HG03095 (cell line): Measurements from ENCODE around the gene LMOD1.
"Not testable (repeated sequence)": the region's sequence is repeated elsewhere in the genome, so short reads cannot be mapped to it uniquely, and the experiment has no call there.

Experiments used
- ATAC-seq: cut with Tn5 transposase; IDR thresholded peaks from one replicate; pipeline ENCODE4 v1.9.1; 2021; ENCODE audit warnings: moderate library complexity; ENCODE audit not compliant: unreplicated experiment

Gene LMOD1

DNA sequence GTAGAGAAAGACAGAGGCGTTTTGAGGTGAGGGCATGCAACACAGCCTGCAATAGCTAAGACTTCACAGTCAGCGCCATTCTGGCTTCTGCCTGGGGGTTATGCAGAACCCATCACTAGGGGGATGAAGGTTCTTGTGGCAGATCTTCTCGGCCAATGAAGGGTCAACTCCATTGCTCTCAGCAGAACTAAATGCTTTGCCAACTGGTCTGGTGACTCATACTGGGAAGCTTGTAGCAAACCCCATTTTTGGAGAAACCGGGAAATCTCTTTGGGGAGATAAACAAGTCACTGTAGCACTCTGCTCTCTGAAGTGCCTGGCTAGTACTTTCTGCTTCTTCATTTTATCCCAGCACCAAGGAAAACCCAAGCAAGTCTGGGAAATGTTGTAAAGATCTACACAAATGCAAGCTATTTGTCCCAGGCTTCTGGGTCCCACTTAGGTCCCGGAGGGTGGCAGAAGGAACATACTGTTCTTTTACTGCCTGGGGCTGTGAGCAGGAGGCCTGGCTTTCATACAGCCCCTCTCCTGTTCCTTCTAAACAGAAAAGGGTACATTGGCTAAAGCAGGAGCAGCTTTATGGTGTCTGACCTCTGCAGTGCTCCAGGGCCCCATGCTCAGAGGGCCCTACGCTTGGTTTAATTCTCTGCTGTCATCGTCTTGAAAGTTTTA lies 28.9 kb downstream of the LMOD1 start:
- ATAC-seq = no peak

DNA sequence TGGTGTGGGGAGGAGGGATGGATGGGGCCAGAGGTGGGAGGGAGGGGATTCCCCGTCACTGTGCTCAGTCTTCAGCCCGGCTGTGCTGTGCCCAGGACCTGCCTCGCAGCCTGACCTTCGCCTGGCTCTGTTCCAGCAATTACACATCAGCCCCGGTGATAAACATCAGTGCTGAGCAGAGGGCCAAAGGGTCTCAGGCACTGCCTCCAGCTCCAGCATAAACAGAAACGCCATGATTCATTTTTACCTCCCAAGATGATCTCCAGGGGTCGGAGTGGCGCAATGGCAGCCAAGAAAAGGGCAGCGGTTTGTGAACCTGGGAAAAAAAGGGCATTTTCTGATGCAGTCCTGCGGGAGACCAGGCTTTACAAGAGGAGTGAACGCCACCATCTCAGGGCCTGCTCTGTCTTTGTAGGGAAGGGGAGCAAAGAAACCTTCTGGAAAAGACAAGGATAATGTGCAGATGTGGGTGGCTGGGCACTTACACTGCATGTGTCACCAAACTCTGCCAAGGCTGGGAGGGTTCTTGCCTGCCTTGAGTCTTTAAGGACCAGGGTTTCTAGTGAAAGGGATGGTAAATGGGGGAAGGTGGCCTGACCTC lies 29.6 kb downstream of the LMOD1 start:
- ATAC-seq = no peak

DNA sequence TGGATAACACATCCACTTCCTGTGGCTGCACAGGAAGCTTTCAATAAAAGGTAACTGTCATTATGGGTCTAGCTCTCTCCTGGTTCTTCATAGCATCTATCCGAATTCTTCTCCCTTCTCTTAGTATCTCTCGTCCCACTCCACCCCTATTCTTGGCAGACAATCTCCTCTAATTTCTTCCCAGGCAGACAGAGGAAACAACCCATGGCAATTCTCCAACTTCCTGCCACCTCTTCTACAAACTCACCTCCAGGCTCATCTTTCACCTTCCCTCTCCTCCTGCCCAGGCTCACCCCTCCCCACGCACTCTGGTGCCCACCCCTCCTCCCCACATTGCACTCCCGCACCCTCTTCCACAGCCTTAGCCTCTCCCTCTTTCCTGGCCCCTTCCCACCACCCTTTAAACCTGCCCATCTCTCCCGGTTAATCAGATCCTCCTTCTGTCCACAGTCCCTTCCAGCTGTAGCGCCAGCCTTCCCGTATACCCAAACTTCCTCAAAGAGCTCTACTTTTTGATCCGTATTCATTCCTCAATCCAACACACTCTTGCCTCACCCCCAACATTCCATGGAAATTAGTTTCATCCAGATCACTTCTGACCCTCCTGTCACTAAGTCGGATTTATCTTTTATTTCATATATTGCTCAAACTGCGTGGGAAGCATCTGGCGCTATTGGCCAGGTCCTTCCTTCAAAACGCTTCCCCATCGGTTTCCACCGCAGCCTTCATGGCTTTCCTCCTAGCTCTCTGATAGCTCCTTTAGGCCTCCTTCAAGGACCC lies 31.7 kb downstream of the LMOD1 start:
- no peak for ATAC-seq

DNA sequence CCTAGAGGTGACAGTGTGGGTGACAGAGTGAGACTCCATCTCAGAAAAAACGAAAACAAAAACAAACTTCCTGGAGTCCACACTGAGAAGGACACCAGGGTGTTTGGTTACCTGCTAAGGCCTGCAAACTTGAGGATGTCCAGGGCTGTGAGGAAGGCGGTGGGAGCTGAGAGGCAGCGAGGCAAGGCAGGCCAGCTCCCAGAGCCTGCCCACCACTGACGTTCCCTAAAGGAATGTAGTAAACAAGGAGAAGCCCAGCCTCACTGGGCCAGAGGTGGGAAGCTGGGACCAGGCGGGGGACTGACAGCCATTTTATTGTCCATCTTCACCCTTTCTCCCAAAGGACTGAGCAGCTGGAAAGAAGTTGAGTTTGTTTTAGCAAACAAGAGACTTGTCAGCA lies 33.5 kb downstream of the LMOD1 start:
- ATAC-seq = no peak

DNA sequence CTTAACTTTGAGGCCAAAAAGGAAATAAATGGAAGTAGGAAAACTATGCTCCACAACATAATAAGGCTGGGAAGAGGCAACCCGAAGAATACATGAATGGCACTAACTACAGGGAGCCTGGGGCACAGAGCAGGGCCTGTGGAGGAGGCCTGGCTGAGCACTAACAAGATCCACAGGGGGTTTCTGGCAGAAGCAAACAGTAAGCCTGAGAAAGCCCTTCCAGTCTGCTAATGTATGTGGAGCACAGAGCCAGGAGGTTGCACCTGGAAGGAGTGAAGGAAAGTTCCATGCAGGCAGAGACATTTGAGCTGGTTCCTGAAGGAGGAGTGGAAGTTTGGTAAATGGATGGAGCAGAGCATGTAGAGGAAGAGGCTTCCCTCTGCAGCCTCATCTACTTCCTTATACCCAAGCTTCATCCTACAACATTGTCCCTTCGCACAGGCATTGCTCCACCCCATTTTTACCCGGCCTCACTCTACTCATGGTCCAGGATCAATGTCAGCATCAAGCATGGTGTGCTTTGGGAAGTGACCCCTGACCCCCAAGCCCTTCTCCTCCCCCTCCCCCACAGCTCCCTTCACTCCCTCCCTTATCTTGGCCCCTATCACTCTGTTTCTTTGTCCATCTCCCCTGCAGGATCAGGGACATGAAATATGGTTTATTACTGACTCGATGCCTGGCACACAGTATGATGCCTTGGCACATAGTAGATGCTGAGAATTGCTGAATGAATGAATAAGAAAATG lies 34.3 kb downstream of the LMOD1 start:
- ATAC-seq = no peak

DNA sequence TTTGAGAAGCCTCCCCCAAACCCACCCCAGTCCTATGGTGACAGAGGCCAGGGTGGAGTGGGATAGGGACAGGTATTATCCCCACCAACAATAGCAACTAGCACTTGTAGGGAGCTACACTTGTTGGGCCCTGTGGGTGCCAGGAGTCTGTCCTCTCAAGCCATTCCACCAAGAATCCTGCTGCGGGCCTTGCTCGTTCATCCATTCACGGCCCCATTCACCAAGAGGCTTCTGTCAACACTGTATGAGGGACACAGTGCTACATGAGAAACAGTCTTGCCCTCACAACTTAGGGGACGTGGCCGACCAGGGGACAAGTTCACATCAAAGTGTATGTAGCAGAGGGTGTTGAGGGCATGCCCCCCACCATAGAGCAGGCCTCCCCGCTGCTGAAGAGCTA lies 38.7 kb downstream of the LMOD1 start:
- no peak for ATAC-seq

DNA sequence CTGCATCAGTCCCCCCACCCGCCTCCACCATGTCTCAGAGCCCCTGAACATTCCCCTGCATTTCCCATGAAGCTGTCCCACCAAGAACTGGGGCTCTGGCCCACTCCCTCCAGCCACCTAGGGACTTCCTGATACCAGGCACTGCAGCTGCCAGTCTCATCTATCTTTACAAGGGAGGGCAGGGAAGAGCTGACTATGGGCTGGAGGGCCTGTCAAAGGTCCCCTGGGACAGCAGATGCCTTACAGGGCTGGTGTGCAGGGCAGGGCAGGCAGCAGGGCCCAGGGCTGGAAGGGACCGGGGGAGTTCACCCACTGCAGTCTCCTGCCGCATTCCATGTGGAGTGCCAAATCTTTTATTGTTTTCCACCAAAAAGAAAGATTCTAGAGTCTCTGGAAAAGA lies 40.0 kb downstream of the LMOD1 start:
- no peak for ATAC-seq

DNA sequence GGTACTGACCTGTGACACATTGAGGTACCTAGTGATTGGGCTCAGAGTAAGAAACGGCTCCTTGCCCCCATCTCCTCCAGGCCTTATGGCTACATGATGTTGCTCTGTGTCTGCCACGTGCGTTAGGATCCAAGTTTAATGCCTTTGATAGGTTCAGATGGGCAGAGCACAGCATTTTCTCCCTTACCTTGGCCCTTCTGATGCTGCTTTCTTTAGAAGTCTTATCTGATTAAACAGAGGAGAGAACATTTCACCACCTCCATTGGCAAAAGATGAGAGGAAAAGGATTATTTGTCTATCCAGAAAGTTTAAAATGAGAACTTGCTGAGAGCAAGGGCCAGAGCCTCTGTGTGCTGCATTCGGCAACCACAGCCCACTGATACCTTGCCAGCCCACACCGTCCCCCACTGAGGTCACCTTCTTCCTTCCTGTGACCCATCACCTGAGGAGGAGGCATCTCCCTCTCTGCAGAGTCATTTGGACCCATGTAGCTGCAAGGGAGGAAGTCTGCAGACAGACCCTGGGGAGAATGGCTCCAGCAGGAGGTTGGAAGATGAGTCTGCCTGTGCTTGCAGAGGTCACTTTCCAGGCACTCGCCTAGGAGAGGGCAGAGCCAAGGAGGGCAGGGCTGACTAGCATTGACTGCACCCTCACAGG lies 41.0 kb downstream of the LMOD1 start:
- ATAC-seq = no peak

DNA sequence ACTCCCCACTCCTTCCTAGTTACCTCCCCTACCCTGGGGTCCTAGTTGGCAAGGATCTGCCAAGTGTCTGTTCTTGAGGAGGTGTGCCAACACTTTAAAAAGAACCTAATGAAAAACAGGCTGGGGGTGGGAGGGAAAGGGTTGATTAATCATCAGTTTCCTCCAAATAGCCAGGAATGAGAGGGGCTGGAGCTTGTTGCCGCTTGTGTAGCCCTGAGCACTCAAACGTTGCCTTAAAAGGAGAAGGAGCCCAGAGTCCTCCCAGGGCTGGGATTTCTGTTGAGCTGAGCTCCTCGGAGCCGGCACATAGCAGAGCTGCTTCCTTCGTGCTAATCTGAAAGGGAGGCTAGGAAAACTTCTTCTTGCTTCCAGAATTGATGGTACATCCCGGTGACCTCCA lies 41.8 kb downstream of the LMOD1 start:
- ATAC-seq = no peak

DNA sequence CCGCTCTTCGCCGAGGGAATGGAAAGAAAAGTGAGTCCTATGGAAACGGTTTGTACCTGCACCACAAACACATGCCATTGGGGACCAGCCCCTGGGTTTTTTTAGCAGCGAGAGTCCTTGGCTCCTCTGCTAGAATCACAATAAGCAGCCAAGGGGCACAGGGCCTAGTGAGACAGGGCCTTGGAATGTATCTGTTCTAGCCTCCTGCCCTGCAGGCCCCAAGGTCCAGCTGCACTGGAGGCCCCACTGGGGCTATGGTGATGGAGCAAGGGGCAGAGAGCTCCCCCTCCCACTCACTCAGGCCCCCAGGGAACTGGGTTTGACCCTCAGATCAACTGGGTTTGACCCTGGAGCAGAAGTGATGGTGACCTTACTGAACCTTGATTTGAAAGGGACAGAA lies 43.2 kb downstream of the LMOD1 start:
- no peak for ATAC-seq

DNA sequence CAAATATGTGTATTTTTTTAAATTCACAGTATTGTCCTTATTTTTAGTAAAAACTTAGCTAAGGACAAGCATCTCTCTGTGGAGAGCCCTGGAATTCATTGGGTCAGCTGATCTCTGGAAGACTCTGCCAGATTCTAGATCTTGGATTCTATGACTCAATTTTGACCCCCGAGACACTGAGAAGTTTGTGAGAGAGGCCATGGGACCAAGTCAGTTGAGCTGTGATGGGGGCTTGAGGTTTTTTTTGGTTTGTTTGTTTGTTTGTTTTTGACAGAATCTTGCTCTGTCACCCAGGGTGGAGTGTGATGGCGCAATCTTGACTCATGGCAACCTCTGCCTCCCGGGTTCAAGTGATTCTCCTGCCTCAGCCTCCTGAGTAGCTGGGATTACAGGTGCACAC lies 44.1 kb downstream of the LMOD1 start:
- no peak for ATAC-seq

DNA sequence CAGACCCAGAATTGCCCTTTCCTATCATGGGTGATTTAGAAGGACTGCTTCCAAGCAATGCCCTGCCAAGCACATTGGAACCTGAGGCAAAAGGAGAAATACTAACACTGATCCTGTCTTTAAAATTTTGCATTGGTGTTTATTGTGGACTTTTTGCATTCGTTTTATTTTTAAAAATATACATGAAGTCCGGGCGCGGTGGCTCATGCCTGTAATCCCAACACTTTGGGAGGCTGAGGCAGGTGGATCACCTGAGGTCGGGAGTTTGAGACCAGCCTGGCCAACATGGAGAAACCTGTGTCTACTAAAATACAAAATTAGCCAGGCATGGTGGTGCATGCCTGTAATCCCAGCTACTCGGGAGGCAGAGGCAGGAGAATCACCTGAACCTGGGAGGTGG lies 45.3 kb downstream of the LMOD1 start:
- not testable (repeated sequence) for ATAC-seq

DNA sequence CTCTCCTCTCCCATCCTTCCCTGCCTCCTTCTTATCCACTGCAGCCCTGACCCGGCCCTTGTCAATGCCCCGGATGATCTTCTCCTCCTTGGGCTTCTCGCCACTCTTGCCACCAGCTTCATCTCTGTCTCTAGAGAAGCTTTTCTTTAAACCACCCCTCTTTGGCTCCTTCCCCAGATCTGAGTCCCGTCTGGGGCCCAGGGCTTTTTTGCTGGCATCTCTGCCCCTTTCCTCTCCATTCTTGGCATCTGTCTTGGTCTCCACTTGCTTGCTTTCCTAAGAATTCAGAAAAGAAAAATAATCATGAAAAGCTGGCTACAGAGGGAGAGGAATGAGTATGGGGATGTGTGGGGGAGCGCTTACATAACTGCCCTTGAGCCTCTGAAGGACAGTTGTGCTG lies 45.9 kb downstream of the LMOD1 start:
- no peak for ATAC-seq

DNA sequence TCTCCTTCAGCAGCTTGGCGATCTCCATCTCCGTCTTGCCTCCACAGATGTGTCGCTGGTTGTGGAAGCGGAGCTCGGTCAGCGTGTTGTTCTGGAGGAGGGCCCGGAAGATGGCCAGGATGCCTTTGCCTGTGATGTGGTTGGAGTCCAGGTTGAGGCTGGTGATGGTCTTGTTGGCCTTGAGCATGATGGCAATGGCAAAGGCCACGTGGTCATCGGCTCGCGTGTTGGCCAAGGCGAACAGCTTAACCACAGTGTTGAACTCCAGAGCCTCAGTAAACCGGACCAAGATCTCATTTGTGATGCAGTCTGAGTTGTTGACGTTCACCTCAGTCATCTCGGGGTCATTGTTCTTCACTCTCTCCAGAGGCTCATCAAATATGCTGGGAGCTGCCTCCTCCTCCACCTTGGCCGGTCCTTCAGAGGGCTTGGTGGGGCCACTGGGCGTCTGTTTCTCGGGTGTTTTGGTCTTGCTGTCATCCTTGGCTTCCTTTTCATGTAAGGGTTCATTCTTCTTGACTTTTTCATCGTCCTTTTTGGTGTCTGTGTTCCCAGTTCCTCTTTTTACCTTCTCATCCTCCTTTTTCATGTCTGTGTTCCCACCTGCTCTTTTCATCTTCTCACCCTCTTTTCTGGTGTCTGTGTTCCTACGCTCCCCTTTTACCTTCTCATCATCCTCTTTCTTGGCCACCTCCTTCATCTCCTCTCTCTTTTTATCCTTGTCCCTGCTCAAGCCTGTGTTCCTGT lies 46.5 kb downstream of the LMOD1 start:
- ATAC-seq = no peak

DNA sequence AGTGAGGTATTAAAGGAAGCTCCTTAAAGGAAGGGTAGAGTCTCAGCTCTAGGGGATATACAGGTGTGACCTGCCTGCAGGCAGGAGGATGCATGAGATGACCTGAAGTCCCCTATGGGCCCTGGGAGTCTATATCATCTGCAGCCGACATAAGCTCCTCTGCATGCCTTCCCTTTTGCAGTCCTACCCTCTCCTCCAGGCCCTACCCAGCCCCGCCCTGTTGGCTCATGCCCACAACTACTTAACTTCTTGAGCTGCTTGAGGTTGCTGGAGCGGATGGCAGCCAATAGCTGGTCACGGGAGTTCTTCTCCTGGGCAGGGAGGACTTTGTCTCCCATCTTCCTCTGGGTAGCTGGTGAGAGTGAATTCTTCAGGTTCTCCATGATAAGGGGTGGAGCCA lies 47.4 kb downstream of the LMOD1 start:
- ATAC-seq = no peak

DNA sequence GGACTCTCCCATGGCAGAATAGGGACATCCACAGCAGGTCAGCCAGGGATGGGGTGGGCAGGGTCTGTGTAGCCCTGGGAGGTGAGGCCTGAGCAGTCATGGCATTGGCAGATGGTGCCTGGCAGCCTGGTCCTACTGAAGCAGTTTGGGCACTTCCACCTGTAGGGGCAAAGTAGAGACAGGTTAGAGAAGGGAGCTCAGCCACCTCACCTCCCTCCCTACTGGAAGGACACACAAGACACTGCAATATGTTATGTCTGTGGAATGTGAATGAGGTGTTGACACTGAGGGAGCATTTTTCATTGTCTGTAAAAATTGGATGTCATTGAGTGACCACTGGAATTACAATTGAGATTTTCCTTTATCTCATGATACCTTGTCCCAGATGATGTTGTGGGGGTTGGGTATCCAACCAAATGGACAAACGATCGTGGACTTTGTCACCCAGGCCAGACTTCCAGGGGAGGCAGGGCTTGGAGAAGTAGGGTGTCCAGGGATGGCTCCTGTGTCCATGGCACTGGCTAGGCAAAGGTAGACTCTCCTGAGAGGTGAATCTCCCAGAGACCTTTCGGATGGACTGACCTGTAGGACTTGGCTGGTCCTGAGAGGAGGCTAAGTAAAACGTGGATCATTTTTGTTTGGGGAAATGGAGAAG lies 48.0 kb downstream of the LMOD1 start:
- ATAC-seq = no peak

DNA sequence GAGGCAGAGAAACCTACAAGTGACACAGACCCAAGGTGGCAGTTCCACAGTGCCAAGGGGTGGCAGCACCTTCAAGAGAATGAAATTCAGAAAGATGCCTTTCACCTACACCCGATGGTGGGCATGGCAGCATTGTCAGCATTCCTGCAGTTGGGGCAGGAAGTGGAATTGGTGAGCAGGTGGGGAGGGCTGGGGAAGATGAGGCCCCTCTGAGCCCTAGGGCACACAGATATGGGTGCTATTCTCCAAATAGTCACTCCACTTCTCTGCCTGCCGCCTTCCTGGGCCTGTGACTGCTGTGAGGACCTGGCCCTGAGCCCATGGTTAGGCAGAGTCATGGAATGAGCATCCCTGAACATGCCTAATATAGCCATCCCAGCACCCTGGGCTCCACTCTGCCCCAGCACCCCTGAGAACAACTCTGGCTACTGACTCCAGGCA lies 49.4 kb downstream of the LMOD1 start:
- no peak for ATAC-seq

DNA sequence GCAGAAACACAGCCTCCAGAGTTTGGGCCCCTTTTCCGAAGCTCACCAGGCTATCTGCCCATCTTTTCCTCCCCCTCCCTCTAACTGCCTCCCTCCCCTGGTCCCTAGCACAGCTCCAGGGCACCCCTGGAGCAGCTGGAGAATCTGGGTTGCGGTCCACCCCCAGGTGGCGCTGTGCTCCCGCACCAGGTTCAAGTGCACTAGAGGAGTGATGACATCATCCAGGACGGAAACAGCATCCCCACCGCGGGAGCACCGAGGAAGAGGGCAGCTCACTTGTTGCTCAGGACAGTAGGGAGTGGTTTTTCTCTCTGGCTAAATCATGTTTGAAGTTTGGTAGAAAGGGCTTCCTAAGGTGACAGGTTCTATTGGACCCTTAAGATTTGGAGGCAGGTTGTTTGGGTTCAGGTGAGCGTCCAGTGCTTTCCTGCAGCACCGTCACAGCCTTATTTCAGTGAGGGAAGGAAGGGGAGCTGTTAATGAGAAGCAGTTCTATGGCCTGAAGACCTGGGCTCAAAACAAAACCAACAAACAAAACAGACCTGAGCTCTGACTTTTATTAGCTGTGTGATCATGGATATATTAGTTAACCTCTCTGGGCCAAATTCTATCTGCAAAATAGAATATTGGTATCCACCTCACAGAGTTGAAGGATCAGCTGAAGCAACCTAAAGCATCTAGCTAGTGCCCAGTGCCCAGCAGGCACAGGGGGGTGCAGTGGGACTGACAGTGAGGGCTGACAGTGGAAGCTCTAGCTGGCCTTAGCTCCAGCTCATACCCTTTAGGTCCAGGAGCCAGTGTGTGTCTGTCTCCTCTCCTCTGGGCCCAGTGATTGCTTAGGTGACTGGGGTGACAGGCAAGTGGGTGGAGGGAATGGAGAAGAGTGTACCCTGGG lies 50.2 kb downstream of the LMOD1 start:
- ATAC-seq = peak; percentile 78
